GM23338 (cell line): Measurements from ENCODE around the gene FLNB.

Source experiments
- POLR2AphosphoS5 ChIP-seq: IDR thresholded peaks from 2 replicates; pipeline ENCODE4 v1.6.1; 2016; ENCODE audit warnings: antibody characterized with exemption, low read depth
- STAT1 ChIP-seq: IDR thresholded peaks from one replicate; pipeline ENCODE4 v1.6.1; 2016; ENCODE audit warnings: antibody characterized with exemption; ENCODE audit not compliant: unreplicated experiment
- TF ChIP-seq, protein P1 (sequence below), 2 experiments: fragments of 200-600 bp in 1 of 2; sonication (generic) in 1 of 2; conservative IDR thresholded peaks; 2 replicates each; pipeline versions ENCODE4 v1.5.1 to v1.6.1; 2016 to 2017; ENCODE audit warnings: antibody characterized with exemption in 2 of 2, low read depth in 2 of 2, mild to moderate bottlenecking in 2 of 2, moderate library complexity in 1 of 2

DNA sequence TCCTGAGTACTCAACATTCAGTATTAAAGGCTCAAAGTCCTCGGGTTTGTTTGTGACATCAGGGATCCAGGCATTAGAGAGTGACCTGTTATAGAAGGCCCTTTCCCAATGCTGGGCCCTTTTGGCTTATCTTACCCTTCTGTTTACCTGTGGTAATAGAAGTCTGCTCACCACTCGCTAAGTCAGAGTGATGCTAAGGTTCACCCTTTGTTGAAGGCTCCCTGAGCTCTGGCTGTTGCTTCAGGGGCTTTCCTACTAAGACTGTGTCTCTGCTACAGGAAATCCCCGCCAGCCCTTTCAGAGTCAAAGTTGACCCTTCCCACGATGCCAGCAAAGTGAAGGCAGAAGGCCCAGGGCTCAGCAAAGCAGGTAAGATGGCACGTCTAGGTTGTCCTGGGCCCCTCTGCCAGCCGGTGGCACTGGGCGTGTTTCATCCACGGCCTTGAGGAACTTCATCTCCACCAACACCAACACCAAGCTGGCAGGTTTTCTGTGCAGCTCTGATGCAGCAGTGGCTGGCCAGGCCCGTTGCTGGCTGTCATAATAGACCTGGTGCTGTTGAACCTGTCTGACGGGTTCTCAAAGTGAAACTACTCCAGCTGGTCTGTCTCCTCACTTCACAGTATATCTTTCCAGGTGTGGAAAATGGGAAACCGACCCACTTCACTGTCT, 103.4 kb downstream of the FLNB start:
- TF ChIP-seq STAT1 (no peak), POLR2AphosphoS5 (no peak)
- TF ChIP-seq, protein P1, sequence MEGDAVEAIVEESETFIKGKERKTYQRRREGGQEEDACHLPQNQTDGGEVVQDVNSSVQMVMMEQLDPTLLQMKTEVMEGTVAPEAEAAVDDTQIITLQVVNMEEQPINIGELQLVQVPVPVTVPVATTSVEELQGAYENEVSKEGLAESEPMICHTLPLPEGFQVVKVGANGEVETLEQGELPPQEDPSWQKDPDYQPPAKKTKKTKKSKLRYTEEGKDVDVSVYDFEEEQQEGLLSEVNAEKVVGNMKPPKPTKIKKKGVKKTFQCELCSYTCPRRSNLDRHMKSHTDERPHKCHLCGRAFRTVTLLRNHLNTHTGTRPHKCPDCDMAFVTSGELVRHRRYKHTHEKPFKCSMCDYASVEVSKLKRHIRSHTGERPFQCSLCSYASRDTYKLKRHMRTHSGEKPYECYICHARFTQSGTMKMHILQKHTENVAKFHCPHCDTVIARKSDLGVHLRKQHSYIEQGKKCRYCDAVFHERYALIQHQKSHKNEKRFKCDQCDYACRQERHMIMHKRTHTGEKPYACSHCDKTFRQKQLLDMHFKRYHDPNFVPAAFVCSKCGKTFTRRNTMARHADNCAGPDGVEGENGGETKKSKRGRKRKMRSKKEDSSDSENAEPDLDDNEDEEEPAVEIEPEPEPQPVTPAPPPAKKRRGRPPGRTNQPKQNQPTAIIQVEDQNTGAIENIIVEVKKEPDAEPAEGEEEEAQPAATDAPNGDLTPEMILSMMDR (conservative IDR thresholded peaks at IDR 0.05; ENCODE audit: low read depth in 2 of 2): no peak
